Suprapubic skin (tissue), 3 donors: ENCODE results near the gene MEIOB.

ENCODE experiments used
- EP300 ChIP-seq: sonication (generic); formaldehyde crosslinking; IDR thresholded peaks from one replicate; pipeline ENCODE4 v1.6.1; 2017; ENCODE audit warnings: antibody characterized with exemption
- POLR2A ChIP-seq, 2 donors: fragments of 450-650 bp; IDR thresholded peaks; one replicate each; pipeline ENCODE4 v1.6.1; 2017; ENCODE audit warnings: antibody characterized with exemption in 2 of 2, mild to moderate bottlenecking in 2 of 2, moderate library complexity in 2 of 2
- TF ChIP-seq, protein P1 (sequence below), 2 donors: fragments of 200-600 bp in 1 of 2; fragments of 450-650 bp in 1 of 2; sonication (generic) in 1 of 2; IDR thresholded peaks; one replicate each; pipeline ENCODE4 v1.5.1; 2016 to 2019; ENCODE audit warnings: antibody characterized with exemption in 2 of 2, mild to moderate bottlenecking in 1 of 2, moderate library complexity in 1 of 2

- TF ChIP-seq, protein P1, sequence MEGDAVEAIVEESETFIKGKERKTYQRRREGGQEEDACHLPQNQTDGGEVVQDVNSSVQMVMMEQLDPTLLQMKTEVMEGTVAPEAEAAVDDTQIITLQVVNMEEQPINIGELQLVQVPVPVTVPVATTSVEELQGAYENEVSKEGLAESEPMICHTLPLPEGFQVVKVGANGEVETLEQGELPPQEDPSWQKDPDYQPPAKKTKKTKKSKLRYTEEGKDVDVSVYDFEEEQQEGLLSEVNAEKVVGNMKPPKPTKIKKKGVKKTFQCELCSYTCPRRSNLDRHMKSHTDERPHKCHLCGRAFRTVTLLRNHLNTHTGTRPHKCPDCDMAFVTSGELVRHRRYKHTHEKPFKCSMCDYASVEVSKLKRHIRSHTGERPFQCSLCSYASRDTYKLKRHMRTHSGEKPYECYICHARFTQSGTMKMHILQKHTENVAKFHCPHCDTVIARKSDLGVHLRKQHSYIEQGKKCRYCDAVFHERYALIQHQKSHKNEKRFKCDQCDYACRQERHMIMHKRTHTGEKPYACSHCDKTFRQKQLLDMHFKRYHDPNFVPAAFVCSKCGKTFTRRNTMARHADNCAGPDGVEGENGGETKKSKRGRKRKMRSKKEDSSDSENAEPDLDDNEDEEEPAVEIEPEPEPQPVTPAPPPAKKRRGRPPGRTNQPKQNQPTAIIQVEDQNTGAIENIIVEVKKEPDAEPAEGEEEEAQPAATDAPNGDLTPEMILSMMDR (IDR thresholded peaks at IDR 0.05) = no peak
- TF ChIP-seq POLR2A (IDR thresholded peaks at IDR 0.05) (no peak), EP300 (no peak)
Observed at GRCh38 chr16:1920727-1921171, 48.8 kb upstream of the MEIOB start.
